GM23248 (cell line): ENCODE data around the gene ATP8A2. TPM values are rescaled to one million over a fixed set of nuclear protein-coding genes. Genes with fewer than 3 reads are reported as not detected.

Source experiments
- DNase-seq: peaks from one replicate; pipeline ENCODE4 v3.0.0-alpha.2; 2015
- H2AFZ ChIP-seq: fragments of 200-600 bp; sonication (generic); 2 replicates; pipeline ENCODE4 v1.6.1; 2016; ENCODE audit warnings: antibody characterized with exemption
- H3F3A ChIP-seq: fragments of 200-600 bp; sonication (generic); 2 replicates; pipeline ENCODE4 v1.6.1; 2016; ENCODE audit warnings: mild to moderate bottlenecking, antibody characterized with exemption, mixed run types; ENCODE audit not compliant: insufficient read depth
- H3K27ac ChIP-seq: fragments of 200-600 bp; sonication (generic); 2 replicates; pipeline ENCODE4 v1.5.1; 2016; ENCODE audit warnings: mild to moderate bottlenecking
- H3K27me3 ChIP-seq: fragments of 200-600 bp; sonication (generic); replicated peaks from 2 replicates; pipeline ENCODE4 v1.6.1; 2016; ENCODE audit warnings: mild to moderate bottlenecking; ENCODE audit not compliant: insufficient read depth
- H3K36me3 ChIP-seq: fragments of 200-600 bp; sonication (generic); 2 replicates; pipeline ENCODE4 v1.6.1; 2016; ENCODE audit warnings: low read depth, mild to moderate bottlenecking
- H3K4me1 ChIP-seq: fragments of 200-600 bp; sonication (generic); 2 replicates; pipeline ENCODE4 v1.6.1; 2016; ENCODE audit warnings: mild to moderate bottlenecking; ENCODE audit not compliant: insufficient read depth
- H3K4me2 ChIP-seq: fragments of 200-600 bp; sonication (generic); one replicate; pipeline ENCODE4 v1.6.1; 2016; ENCODE audit warnings: mild to moderate bottlenecking; ENCODE audit not compliant: unreplicated experiment
- H3K4me3 ChIP-seq: fragments of 200-600 bp; sonication (generic); 2 replicates; pipeline ENCODE4 v1.5.1; 2016; ENCODE audit warnings: mild to moderate bottlenecking
- H3K79me2 ChIP-seq: fragments of 200-600 bp; sonication (generic); 2 replicates; pipeline ENCODE4 v1.6.1; 2016; ENCODE audit warnings: mild to moderate bottlenecking; ENCODE audit not compliant: insufficient read depth
- H3K9ac ChIP-seq: fragments of 200-600 bp; sonication (generic); 2 replicates; pipeline ENCODE4 v1.6.1; 2016; ENCODE audit warnings: mild to moderate bottlenecking
- H3K9me2 ChIP-seq: fragments of 200-600 bp; sonication (generic); 2 replicates; pipeline ENCODE4 v1.6.1; 2016; ENCODE audit warnings: mixed run types, mild to moderate bottlenecking, moderate library complexity; ENCODE audit not compliant: insufficient read depth
- H3K9me3 ChIP-seq: fragments of 200-600 bp; sonication (generic); one replicate; pipeline ENCODE4 v1.6.1; 2017; ENCODE audit warnings: low read depth
- H4K20me1 ChIP-seq: fragments of 200-600 bp; sonication (generic); 2 replicates; pipeline ENCODE4 v1.6.0; 2016; ENCODE audit not compliant: insufficient read depth
- EZH2 ChIP-seq: fragments of 200-600 bp; sonication (generic); IDR thresholded peaks from 2 replicates; pipeline ENCODE4 v1.6.1; 2018; ENCODE audit warnings: antibody characterized with exemption, mild to moderate bottlenecking; ENCODE audit not compliant: insufficient read depth, poor library complexity, severe bottlenecking
- EZH2phosphoT487 ChIP-seq: fragments of 200-600 bp; sonication (generic); IDR thresholded peaks from 2 replicates; pipeline ENCODE4 v1.6.1; 2018; ENCODE audit warnings: antibody characterized with exemption, moderate library complexity, mild to moderate bottlenecking, low read depth; ENCODE audit not compliant: insufficient read depth
- WGBS, 2 experiments: methylation state at CpG; one replicate each; pipeline ENCODE4 v1.1.6; 2015 to 2017; ENCODE audit warnings: low lambda C conversion rate in 2 of 2, low coverage in 1 of 2; ENCODE audit errors: missing lambda C conversion rate in 2 of 2; 5-methylcytosine and 5-hydroxymethylcytosine counted together
- in situ Hi-C: fragments of 300-500 bp; cut with MboI; formaldehyde crosslinking; loops from 2 replicates; pipeline ENCODE4 v1.15.0; 2020
- polyA plus RNA-seq: library from polyadenylated mRNA; unstranded; fragments of >200 nt; fragmentation: Nextera tagmentation; extraction: Ambion mirVana; gene quantifications from 2 replicates; pipeline ENCODE4 v1.2.1, GENCODE V29; 2016
- total RNA-seq: library from RNA; depleted of rRNA; stranded (reverse); fragments of >200 nt; shearing (Covaris generic); gene quantifications from 2 replicates; pipeline ENCODE4 v1.2.3, GENCODE V29; 2014

Gene ATP8A2
- total and polyA plus RNA-seq, 2 experiments from 2014 or later, result under 0.01 to 0.05 TPM

DNA sequence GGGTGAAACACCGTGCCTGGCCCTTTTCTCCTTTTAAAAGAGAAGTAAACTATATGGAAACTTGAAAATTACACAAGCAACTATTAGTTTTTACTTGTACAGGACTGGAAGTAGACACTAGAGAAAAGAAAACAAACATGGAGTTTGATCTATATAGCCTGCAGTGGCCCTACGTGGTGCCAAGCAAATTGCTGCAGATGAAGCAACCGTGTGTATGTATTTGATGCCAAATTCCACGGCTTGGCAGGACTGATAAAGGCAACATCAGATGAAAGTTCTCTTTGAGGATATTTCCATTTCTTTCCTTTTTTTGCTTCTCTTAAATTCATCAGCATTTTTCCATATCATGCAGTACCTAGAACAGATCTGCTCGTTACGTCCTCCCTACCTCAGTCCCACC, 49.8 kb downstream of the ATP8A2 start:
- Histone ChIP-seq H3K9me2 (no peaks in the 10 kb centered on the region), H3K79me2 (no peaks in the 10 kb centered on the region), H3K9ac (no peak overlapping the region), H4K20me1 (no peaks in the 10 kb centered on the region), H3K4me1 (no peaks in the 10 kb centered on the region), H3K27me3 (no peaks in the 10 kb centered on the region), H2AFZ (no peak overlapping the region), H3K36me3 (no peaks in the 10 kb centered on the region), H3K27ac (no peak overlapping the region), H3K4me3 (no peak overlapping the region), H3F3A (no peaks in the 10 kb centered on the region), H3K9me3 (no peaks in the 10 kb centered on the region), H3K4me2 (no peak overlapping the region)
- WGBS, 2 experiments, result 16 to 23% methylated on average over 6 of the region's 6 CpGs
- TF ChIP-seq EZH2phosphoT487 (no peak), EZH2 (no peak)
- no peak for DNase-seq
- in situ Hi-C loops, result no loop called here

- Histone ChIP-seq H3K4me2 (no peak overlapping the region), H3K79me2 (no peaks in the 10 kb centered on the region), H3K9me2 (no peaks in the 10 kb centered on the region), H3K27ac (no peak overlapping the region), H3K4me3 (no peak overlapping the region), H3K4me1 (no peaks in the 10 kb centered on the region), H3K27me3 (no peaks in the 10 kb centered on the region), H3K36me3 (no peaks in the 10 kb centered on the region), H2AFZ (no peak overlapping the region), H3K9me3 (no peaks in the 10 kb centered on the region), H3F3A (no peaks in the 10 kb centered on the region), H4K20me1 (no peaks in the 10 kb centered on the region), H3K9ac (no peak overlapping the region)
- TF ChIP-seq EZH2, result no peak
- TF ChIP-seq EZH2phosphoT487, result no peak
- 2 to 5% methylated on average over 2 of the region's 2 CpGs for WGBS, 2 experiments
- in situ Hi-C loops, result no loop called here
- DNase-seq, result no peak
Observed at GRCh38 chr13:25422153-25422552, 50.4 kb downstream of the ATP8A2 start.

- no peaks in the 10 kb centered on the region for H3K9me3 ChIP-seq
- no peak overlapping the region for H3K4me2 ChIP-seq
- no peaks in the 10 kb centered on the region for H4K20me1 ChIP-seq
- no peak overlapping the region for H3K27ac ChIP-seq
- H3K4me1 ChIP-seq, result no peaks in the 10 kb centered on the region
- H3K79me2 ChIP-seq, result no peaks in the 10 kb centered on the region
- H3K27me3 ChIP-seq, result no peaks in the 10 kb centered on the region
- WGBS, 2 experiments, result 26 to 32% methylated on average over 4 of the region's 4 CpGs
- H3K9me2 ChIP-seq, result no peaks in the 10 kb centered on the region
- H3K9ac ChIP-seq, result no peak overlapping the region
- no peak overlapping the region for H3K4me3 ChIP-seq
- H3K36me3 ChIP-seq, result no peaks in the 10 kb centered on the region
- DNase-seq, result no peak
- H3F3A ChIP-seq, result no peaks in the 10 kb centered on the region
- TF ChIP-seq EZH2phosphoT487 (no peak), EZH2 (no peak)
- no peak overlapping the region for H2AFZ ChIP-seq
- in situ Hi-C loops, result no loop called here
Observed at GRCh38 chr13:25423831-25424230, 52.1 kb downstream of the ATP8A2 start.

DNA sequence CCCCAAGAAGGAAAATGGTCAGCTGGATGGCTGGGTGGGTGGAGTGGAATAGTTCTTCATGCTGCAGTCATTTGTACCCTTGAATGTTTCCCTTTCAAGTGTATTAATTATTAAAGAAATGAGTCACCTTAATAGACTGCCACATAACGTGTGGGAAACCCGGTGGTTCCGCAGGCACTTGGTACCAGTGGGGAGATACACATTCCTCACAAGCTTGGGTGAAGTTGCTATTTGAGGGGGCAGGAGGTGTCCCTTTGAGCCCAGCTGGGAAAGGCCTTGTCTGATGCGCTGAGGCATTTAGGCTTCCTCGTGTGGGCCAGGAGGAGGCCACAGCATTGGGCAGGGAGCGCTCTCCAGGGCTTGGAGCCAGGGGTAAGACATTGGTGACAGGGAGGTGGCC, 57.7 kb downstream of the ATP8A2 start:
- H3K9ac ChIP-seq, result no peak overlapping the region
- H3K27ac ChIP-seq, result no peak overlapping the region
- H3K79me2 ChIP-seq, result no peaks in the 10 kb centered on the region
- no peaks in the 10 kb centered on the region for H3K36me3 ChIP-seq
- no peak overlapping the region for H3K4me2 ChIP-seq
- H3F3A ChIP-seq, result no peaks in the 10 kb centered on the region
- H3K4me3 ChIP-seq, result no peak overlapping the region
- no peaks in the 10 kb centered on the region for H3K9me3 ChIP-seq
- H3K9me2 ChIP-seq, result no peaks in the 10 kb centered on the region
- H2AFZ ChIP-seq, result no peak overlapping the region
- no peaks in the 10 kb centered on the region for H3K4me1 ChIP-seq
- TF ChIP-seq EZH2 (no peak), EZH2phosphoT487 (no peak)
- H4K20me1 ChIP-seq, result no peaks in the 10 kb centered on the region
- in situ Hi-C loops, result no loop called here
- WGBS, 2 experiments, result 36 to 42% methylated on average over 6 of the region's 6 CpGs
- DNase-seq, result no peak
- no peaks in the 10 kb centered on the region for H3K27me3 ChIP-seq

GRCh38 chr13:25432691-25433090, 60.9 kb downstream of the ATP8A2 start:
- no peaks in the 10 kb centered on the region for H3K9me2 ChIP-seq
- no peaks in the 10 kb centered on the region for H4K20me1 ChIP-seq
- no peak overlapping the region for H2AFZ ChIP-seq
- WGBS, 2 experiments, result 33% methylated on average over 2 of the region's 2 CpGs
- no peak for DNase-seq
- no peak overlapping the region for H3K4me3 ChIP-seq
- H3K27ac ChIP-seq, result no peak overlapping the region
- H3K79me2 ChIP-seq, result no peaks in the 10 kb centered on the region
- TF ChIP-seq EZH2phosphoT487, result no peak
- no peak for TF ChIP-seq EZH2
- no peaks in the 10 kb centered on the region for H3K9me3 ChIP-seq
- no peak overlapping the region for H3K9ac ChIP-seq
- no peaks in the 10 kb centered on the region for H3F3A ChIP-seq
- no peaks in the 10 kb centered on the region for H3K36me3 ChIP-seq
- no peak overlapping the region for H3K4me2 ChIP-seq
- in situ Hi-C loops, result no loop called here
- H3K27me3 ChIP-seq, result no peaks in the 10 kb centered on the region
- no peaks in the 10 kb centered on the region for H3K4me1 ChIP-seq
